Glomerular endothelial cell (primary cell): Measurements from ENCODE around the gene MIEF1. TPM values are rescaled to one million over a fixed set of nuclear protein-coding genes. Genes with fewer than 3 reads are reported as not detected.

Experiments
- DNase-seq: peaks from one replicate; pipeline ENCODE4 v3.0.0-alpha.2; 2011; ENCODE audit warnings: low read depth, low spot score; ENCODE audit errors: extremely low read depth
- total RNA-seq: library from RNA; depleted of rRNA; stranded (reverse); fragments of >200 nt; gene quantifications from 2 replicates; pipeline ENCODE4 v1.2.3, GENCODE V29; 2015

MIEF1 gene
- total RNA-seq, 1 donor from 2014 or later: 33.3 TPM

DNA sequence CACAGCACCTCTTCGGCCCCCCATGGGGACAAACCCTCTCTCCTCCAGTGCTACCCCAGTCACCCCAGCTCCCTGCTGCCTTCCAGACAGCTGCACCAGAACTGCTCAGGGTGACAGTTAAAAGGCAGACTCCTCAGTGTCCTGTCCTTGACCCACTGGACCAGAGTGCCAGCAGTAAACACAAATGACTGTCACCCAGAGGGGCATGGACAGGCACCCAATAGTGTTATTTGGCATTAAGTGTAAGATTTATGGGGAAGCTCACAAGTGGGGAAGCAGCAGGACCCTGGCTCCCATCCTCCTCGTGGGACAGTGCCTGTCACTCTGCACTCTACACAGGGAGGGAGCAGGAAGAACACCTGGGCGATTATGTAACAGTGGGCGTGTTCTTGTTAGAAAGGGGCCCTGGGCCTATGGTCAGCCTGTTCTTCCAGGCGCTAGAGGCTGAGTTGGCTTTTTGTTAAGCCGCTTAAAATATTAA is 25.4 kb downstream of the MIEF1 start:
- no peak for DNase-seq

DNA sequence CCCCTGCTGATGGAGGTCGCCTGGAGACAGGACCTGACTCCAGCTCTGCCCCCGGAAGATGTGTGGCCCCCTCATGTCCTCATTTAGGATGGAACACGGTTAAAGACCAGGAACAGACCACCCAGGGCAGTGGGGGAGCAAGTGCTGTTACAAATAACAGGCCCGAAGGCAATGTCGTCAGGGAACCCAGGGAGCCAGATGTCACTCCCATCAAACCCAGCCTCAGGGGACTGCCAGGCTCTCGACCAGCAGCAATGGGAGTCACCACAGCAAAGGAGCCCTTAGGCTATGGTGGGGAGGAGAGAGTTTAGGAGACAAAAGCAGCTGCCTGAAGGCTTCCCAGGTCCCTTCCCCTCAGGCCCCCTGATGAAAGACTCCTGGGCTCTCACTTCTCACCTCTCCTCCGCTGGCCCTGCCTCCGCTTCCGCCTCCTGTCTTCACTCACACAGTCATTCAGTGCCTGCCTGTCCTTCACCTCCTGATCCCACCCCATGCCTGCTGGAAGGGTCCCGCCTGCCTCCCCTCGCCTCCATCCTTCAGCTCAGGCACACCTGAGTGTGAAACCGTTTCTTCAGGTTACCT is 26.1 kb downstream of the MIEF1 start:
- no peak for DNase-seq

DNA sequence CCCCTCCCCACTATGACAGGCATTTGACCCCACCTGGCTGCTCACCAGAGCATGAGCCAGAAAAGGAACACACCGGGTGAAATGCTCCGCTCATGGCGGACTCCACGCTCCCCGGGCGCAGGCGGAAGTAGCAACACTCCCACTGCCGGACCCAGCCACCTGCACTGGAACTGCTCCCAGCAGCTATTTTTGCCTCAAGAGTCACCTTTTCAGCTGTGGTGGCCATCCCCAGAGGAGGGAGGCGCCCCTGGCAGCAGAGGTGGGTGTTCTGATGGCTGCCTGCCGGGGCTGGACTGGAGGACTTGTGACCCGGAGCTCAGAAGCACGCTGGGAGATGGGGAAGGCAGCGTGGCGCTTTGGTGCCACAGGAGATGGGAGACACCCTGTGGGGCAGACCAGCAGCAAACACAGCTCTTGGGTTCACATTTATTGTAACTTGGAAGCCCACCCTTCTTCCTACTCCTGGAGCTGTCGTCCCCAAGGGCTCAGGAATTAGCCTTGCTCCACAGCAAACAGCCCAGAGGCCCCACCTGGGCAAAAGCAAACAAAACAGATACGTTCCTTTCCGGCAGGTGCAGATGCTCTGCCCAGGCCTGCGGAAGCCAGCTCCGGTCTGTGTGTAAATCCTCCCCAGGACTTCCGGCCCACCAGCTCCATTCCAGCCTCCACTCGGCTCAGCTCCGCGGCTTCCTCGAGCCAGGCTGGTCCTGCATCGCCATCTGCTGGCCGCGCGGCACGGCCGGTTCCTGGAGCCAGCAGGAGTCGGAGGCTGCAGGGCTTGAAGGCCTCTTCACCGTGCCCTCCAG is 26.8 kb downstream of the MIEF1 start:
- peak; percentile 72 for DNase-seq

DNA sequence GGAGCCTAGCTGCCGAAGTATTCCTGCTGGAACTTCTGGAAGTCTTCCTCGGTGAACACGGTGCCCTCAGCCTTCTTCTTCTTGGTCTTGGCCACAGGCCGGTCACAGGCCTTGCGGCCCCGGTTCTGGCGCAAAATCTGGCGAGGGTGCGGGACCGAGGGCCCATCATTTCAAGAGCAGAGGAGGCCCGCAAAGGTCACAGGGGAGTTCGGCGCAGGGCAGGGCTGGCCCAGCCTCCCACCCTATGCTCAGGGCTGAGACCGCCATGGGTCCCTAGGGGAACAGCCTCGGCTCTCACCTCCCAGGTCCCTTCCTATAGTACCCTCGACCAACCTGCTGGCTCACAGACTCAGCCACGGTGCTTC is 27.4 kb downstream of the MIEF1 start:
- DNase-seq: no peak

DNA sequence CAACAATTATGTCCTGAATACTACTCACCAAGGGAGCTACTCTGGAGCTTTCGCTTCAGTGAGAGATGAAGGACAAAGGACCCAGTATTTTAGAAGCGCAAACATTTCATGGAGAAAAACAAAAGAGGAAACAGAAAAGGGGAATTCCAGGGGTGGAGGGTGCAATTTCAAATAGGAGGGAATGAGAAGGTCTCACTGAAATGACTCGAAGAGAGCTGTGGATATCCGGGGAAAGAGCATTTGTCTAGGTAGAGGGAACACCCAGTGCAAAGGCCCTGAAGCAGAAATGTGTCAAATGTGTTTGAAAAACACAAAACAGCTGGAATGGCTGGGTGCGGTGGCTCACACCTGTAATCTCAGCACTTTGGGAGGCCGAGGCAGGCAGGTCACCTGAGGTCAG is 28.0 kb downstream of the MIEF1 start:
- DNase-seq: no peak

DNA sequence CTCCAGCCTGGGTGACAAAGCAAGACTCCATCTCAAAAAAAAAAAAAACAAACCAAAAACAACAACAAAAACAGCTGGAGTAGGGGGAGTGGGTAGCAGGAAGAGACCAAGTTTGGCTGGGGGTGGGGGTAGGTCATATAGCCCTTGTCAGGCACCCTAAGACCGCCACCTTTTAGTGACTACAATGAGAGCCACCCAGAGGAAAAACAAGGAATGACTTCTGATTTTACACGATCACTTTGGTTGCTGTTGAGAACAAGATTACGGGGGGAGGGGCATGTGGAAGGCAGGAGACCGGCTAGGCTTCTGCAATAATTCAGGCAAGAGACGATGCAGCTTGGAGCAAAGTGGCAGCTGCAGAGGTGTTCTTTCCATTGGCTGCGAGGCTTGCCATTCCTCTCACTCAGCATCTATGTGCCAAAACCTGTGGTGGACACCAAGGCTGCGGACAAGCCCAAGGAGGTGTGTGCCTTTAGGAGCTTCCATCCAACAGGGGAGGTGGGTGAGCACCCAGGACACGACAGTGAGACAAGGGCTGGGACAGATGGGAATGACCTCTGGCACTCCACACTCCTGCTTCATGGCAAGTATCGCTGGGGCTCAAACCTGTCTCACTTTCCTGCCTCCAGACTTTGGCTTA is 28.7 kb downstream of the MIEF1 start:
- DNase-seq: no peak

DNA sequence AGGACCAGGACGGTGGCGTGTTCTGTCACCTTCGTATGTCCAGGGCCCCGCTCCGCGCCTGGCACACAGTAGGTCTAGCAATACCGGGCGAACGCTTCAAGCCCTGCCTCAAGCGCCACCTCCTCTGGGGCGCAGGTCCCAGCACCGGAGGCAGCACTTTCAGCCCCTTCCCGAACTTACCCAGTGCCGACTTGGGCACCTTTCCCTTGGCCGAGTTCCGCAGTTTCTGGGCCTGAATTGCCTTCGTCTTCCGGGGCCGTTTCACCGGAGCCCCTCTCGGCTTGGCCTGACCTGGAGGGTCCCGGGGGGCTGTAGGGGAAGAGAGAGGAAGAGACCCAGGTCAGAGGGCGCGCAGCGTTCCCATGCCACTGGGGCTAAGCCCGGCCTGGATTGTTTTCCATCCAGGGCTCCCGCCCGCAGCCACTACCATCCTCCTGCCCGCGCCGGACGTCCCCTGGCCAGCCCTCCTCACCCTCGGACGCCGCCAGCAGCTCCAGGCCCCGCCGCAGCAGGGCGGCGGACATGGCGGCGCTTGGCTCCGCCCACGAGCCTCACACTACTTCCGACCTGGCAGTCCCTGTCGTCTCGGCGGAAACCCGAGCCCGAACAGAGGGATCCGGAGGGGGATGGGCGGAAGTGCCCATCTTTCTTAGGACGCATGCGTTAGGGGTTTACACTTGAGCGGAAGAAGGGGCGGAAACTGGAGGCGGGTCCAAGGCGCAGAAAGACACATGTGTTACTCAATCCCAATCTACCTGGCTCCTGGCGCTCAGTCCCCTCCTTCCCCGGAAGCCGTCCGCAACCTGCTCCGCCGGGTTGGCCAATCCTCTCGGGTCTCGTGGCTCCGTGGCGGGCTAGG is 30.4 kb downstream of the MIEF1 start, which contains the start of gene RPS19BP1:
TSS of gene RPS19BP1 (minus strand) at position 534 of the 859 bp plus-strand sequence. CDS start at position 524, 10 bp downstream.
- DNase-seq: peak; percentile 90

DNA sequence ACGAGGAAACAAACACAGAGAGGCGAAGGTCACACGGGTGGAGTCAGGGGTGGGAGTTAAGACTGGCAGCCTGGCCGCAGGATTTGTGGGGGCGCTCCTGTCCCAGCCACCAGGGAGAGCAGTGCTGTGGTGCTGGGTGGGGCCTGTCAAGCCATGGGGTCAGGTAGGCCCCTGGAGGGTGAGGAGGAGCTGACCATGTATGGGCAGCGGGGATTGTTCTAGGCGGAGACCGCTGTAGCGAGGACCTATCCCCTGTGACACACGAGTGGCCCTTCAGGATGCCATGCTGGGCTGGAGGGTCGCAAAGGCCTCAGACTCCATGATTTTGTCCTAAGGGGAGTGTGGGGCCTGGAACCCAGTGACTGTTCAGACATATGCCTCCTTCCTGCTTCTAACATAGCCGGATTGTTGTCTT is 32.0 kb downstream of the MIEF1 start:
- no peak for DNase-seq

DNA sequence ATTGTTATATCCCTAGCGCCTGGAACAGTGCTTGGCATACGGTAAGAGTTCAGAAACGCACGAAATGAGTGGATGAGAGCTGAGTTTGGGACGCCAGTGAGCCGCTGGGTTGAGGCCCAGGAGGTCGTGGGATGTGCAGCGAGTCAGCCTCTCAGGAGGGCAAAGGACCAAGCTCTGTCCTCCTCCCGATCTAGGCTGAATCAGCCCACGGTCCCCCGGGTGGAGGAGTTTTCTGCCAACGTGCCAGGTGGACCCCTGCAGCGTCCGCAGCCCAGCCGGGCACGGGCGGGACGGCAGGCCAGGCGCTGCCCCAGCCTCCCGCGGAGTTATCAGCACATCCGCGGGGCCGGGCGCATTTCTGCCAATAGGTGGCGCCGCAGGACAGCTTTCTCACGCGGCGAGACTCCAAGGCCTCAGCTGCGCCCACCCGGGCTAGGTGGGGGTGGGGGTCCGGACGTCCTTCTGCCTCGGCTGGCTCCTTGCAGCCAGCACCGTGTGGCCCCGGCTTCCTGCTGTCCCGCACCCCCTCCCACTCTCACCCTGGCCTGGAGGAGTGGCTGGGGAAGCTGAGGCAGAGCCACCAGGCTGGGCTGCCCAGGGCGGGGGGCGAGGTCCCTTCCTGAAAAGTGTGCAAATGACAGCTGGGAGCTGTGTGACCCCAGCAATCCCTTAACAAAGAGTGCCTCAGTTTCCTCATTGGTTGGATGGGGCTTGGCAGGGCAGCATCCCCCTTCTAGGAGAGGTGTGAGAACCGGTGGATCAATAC is 32.7 kb downstream of the MIEF1 start:
- DNase-seq: no peak

DNA sequence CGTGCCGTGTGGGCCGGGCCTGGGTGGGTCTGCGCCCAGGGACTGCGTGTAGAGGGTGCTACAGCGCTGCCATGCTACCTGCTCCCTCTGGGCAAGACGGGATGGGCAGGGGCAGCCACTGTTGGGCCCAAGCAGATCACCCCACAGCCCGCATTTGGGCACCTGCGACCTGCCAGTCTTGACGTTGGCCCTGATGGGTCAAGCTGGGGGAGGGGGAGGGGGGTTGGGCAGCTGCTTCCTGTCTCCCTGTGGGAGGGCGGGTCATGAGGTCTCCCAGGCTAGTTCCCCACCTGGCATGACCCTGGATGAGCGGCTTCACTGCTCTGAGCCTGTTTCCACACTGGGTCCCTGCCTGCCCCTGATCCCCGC is 33.3 kb downstream of the MIEF1 start:
- DNase-seq: no peak

DNA sequence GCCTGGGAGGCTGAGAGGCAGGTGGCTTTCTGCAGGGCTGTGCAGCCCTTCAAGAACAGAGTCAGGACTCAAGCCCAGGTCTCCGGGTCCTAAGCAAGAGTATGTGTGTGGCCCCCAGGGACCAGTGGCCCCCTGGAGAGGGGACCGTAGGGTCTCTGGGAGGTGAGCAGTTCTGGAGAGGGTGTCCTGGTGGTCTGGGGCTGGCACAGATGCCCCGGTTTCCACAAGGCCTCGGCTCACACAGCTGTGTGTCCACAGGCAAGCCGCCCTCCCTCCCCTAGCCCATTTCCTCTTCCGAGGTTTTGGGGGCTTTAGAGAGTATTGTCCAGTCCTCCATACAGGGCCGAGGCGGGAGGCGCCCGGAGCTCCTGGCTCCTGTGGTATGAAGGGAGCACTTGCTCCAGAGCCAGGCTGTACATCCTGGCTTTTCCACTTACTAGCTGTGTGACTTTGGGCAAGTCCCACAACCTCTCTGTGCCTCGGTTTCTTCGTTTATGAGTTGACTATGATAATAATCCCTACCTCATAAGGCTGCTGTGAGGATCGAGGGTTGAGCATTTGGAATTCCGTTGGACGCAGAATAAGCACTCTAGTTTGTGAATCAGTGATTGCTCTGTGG is 33.9 kb downstream of the MIEF1 start:
- DNase-seq: no peak

DNA sequence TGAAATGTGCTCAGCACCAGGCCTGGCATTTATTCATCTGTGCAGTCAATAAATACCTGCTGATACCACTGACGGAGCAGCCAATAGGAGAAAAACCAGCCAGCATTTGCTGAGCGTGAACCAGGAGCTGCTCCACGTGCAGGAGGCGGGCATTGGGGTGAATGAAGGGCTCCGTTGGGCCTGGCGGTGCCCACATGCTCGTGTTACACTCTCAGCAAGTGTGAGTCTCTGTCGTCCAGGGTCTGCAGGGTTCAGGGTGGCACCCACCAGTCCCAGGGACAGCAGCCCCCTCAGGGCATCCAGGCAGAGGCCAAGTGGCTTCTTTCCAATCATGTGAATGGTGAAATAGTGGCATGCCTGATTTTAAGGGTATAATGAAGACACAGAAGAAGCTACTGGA is 34.6 kb downstream of the MIEF1 start:
- no peak for DNase-seq

DNA sequence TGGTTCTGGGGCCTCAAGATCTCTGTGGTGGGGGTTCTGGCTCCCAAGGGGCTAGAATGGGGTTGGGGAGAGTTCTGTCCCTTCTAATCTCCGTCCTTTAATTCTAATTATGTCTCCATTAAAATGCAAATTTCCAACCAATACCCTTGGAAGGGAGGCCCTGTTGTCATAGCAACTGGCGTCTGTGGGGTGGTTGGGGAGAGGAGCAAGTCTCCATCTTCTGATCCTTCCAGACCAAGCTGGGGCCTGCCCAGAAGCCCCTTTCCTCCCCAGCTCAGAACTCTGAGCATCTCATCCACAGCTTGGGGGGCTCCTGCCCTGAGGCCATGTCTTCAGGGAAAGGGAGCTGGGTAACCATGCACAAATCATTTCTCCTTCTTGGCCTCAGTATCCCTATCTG is 35.9 kb downstream of the MIEF1 start:
- no peak for DNase-seq

DNA sequence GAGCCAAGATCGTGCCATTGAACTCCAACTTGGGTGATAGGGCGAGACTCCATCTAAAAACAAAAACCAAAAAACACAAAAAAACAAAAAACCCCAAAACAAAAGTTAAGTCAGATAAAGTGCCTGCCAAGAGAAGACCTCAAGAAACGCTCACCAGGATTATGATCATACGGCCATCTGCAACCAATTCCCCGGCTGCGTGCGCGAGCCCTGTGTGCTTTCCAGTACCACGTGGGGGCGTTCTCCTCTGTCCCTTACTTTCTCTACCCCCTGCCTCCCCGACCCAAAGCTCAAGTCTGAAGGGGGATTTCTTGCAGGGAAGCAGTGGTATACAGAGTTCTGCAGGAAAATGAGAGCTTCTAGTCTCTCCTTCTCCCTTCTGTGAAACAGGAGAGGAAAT is 41.0 kb downstream of the MIEF1 start:
- no peak for DNase-seq

DNA sequence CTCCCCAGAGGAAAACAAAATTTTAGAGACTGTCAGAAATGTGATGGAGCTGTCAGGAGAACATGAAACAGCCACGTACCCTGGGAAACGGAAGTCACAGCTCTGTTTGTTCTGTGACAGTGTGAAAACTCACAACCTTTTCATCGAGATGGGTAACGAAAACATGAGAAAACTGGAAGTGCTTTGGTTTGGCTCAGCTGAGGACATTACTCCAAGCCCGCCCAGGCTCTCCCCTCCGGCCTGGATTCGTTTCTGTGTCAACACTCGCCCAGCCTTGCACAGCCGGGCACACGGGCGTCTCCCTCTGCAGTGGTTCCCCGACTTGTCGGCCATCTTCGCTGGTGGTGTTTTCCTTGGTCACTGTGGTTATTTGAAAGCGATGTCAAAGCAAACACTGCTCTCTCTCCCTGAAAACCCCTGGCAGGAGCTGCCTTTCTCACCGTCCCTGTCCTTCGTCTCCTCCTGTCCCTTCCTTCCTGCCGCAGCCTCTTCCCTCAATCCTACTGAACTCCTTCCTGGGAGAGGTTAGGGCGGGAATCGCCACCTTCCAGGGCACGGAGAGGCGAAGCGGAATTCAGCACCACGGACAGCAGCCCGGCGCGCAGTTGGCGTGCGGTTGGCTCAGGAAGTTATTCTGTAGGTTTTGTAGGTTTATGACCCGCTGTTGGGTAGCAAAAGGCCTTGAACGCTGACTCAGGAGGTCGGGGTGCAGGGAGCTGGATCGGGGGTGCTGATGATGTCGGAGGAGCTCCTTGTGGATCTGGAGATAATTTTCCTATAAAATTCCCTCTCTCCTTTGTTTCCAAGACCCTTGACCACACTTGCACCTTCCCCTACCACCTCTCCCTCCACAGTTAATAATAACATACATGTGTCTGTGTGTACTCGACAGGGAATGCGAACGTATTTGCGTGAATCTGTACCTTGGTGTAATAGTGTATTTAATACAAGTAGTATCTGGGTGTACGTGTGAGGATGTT is 43.6 kb downstream of the MIEF1 start:
- DNase-seq: no peak

DNA sequence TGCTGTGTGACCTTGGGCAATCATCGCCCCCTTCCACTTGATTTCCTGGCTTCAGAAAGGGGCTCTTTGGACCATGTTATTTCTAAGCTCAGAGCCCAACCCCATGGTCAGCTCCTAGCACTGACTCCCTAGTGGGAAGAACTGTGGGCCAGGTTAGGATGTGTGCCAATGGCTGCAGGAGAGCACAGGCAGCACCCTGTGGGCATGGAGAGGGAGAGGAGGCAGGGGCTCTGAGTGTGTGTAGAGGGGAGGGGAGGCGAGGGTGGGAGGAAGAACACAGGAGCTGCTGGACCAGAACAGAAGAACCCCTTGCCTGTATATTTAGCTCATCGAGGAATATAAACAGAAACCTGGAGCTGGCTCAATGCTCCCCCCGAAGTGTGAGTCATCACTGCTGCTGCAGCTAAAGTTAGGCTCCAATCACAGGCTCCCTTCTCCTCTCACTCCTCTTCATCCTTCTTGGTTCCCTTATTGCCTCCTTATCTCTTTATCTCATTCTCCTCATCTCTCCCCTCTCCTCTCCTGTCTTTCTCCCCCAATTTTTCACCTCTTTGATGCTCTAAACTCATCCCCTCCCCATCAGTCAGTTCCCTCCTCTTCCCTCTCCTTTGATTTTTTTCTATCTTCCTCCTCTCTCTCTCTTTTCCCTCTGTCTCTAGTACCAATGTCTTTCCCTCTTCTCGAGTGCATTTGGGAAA is 44.9 kb downstream of the MIEF1 start:
- no peak for DNase-seq

DNA sequence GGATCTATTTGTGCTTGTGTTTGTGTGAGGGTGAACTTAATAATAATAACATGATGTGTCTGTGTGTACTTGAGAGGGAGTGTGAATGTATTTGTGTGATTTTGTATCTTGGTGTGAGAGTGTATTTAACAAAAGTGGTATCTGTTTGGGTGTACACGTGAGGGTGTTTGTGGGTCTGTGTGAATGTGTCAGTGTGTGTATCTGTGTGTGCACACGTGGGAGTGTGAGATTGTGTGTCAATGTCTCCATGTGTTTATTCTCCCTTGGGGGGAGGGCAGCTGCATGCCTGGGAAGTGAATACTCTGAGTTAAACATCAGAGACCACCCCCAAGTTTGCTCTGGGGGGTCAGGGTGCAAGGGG is 45.5 kb downstream of the MIEF1 start:
- no peak for DNase-seq

DNA sequence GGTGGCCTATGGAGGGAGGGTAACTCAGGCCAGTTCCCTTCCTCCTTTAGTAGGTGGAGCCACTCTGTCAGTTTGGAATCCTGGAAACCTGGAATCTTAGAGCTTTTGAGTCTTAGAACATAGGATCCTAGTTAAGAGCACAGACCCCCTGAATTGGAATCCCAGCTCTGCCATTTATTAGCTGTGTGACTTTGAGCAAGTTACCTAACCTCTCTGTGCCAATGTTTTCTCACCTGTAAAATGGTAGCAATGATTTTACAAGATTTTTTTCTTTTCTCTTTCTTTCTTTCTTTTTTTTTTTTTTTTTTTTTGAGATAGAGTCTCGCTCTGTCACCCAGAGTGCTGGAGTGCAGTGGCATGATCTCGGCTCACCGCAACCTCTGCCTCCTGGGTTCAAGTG is 51.3 kb downstream of the MIEF1 start:
- no peak for DNase-seq
